GM23248 (cell line): ENCODE data around the gene CENPN.

Experiments used
- EZH2 ChIP-seq: fragments of 200-600 bp; sonication (generic); IDR thresholded peaks from 2 replicates; pipeline ENCODE4 v1.6.1; 2018; ENCODE audit warnings: antibody characterized with exemption, mild to moderate bottlenecking; ENCODE audit not compliant: insufficient read depth, poor library complexity, severe bottlenecking
- EZH2phosphoT487 ChIP-seq: fragments of 200-600 bp; sonication (generic); IDR thresholded peaks from 2 replicates; pipeline ENCODE4 v1.6.1; 2018; ENCODE audit warnings: antibody characterized with exemption, moderate library complexity, mild to moderate bottlenecking, low read depth; ENCODE audit not compliant: insufficient read depth

DNA sequence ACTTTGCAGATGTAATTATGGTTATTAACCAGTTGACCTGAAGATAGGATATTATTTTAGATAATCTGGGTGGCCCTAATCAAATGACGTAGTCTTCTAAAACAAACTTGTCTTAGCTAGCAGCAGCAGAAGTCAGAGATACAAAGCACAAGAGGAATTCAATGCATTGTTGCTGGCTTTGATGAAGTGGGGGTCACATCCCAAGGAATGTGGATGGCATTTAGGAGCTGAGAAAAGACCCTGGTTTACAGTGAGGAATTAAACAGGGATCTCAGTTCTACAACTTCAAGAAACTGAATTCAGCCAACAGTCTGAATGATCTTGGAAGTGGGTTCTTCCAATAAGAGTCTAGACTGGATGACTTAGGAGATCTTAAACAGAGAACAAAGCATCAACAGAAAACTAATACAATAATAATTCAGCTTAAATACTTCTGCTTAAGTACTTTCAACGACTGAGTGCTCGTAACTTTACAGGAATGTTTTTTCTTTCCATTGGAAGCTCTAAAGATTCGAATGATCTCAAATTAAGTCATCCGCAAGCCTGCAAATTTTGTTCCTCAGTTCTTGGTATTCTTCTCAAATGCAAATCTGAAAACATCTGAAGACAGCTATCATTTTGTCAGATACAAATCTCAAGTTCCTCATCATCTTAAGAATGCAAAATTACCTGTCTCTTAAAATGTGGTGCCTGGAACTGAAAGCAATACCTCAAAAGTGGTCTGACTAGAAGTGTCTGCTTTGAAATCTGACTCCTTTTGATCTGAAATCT is 66.7 kb downstream of the CENPN start:
- no peak for TF ChIP-seq EZH2
- TF ChIP-seq EZH2phosphoT487, result no peak
